GM15510 (cell line): ENCODE data around the gene DIPK1B.

Source experiments
- POLR2A ChIP-seq: IDR thresholded peaks from 3 replicates; pipeline ENCODE4 v1.6.1; 2011; ENCODE audit warnings: borderline replicate concordance; ENCODE audit not compliant: insufficient read length; ENCODE audit errors: extremely low read depth

Gene DIPK1B

DNA sequence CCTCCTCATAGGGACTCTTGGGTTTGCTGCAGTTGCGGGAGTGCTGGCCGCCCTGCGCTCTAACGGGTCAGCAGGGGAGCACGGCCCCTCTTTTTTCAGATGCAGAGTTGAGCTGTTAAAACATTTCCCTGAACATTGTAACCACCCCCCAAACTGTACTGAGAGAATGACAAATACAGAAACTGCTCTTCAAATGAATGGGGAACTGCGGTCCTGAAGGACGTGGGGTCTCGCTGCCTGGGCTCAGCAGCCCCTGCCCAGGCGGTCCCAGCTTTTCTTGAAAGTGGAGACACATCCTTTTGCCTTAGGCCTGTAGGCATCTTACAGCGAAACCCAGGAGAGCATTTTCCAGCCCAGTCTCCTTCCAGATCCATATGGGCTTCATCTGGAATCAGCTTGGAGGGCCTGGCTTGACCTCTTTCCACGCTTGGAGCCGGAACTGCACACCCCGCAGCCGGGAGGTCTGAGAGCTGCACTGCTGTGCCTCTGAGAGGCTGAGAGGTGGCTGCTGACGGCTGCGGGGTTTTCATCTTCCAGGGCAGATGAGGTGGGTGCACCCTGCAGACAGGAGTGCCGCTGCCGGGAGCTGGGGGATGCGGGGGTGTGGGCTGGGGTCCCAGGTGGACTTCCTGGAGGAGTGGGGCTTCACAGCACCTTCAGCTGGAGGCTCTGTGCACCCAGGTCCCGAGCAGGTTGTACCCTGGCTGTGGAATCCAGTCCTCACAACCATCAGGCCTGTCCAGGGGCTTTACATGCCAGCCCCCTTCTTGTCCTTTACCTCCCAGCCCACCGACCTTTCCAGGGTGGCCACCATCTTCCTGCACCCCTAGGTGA, 23.9 kb upstream of the DIPK1B start:
- TF ChIP-seq POLR2A: no peak

DNA sequence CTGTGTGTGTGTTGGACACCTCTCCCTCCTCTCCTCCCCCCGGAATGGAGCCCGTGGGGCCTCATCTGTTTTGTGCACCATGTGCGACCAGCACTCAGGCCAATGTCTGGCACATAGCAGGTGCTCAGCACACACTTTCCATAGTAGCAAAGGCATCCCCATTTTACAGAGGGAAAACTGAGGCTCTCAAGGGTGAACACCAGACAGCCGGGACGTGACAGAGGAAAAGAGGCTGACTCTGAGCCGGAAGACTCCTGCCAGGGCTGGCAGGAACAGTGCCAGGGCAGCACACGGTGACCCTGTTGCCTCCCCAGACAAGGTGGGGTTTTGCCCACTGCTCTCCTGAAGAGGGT, 23.3 kb upstream of the DIPK1B start:
- TF ChIP-seq POLR2A: no peak

- no peak for TF ChIP-seq POLR2A
Observed at GRCh38 chr9:136690104-136690805, 22.1 kb upstream of the DIPK1B start.

- no peak for TF ChIP-seq POLR2A
Observed at GRCh38 chr9:136690806-136691261, 21.5 kb upstream of the DIPK1B start.

DNA sequence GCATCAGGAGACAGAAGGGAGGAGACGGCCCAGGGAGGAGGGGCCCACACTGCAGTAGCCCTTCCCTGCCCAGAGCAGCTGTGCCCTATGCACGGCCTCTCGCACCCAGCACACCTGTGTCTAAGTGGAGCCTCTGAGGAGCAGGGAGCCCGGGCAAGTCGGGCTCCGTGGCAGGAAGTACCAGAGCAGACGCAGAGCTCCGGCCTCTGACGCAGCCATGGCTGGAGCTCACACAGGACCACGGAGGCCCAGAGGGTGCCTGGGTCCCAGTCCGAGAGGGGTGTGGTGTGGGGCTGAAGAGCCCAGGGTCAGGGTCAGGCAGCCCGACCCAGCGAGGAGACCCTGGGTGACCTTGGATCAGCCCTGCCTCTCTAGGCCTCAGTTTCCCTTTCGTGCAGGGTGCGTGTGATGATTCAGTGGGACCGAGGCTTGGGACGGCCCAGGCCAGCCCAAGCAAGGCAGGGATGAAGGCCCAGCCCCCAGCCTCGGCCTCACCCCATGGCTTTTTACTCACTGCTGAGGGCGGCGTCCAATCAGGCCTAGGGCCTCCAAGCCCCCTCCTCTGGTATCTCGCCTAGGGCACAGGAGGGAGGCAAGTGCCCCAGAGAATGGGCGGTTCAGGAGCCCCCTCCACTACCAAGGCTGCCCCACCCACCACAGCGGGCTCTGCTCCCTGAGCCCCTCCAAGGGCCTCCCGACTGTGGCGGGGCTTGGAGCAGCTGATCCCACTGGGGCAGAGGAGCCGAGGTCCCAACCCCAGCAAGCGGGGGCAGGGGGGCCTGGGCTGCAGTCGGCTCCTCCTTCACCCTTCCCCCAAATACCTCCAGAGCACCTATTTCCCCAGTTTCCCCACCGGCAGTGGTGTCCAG, 20.8 kb upstream of the DIPK1B start:
- no peak for TF ChIP-seq POLR2A

DNA sequence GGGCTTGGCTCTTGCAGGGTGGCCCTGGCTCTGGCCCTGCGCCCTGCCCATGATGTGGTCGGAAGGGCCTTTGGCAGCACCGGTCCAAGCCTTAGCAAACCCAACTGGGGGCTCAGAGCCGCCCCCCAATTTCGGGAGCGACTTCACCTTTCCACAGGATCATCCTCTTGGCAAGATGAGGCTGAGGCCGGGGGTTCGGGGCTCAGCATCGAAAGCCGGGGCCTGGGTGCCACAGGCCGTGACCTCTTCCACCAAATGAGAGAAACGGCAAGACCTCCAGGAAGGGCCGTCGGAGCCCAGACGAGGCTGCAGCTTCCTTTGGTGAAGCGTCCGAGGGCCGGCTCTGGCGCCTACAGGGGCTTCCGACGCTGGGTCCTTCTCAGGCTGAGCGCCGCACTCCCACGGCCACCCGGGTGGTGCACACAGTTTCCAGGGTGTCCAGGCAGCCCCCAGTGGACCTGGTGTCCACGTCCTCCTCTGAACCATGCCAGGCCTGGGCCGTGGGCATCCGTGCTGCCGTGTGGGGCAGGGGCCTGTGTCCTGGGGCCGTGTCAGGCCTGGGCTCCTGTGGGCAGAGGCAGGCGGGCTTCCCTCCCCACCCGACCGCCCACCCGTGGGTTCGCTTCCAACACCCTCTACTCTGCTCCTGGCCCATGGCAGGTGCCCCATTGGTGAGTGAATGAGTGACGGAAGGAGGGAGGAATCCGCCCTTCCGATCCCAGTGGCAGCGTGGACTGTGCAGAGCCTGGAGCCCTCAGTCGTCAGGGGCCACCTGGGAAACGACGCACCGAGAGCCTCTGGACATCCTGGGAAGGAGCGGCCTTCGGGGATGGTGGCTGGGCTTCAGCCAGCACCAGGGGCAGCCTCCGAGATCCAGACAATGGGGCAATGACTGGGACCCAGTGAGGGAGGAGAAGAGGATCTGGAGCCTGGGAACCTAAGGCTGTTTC, 19.9 kb upstream of the DIPK1B start:
- no peak for TF ChIP-seq POLR2A

DNA sequence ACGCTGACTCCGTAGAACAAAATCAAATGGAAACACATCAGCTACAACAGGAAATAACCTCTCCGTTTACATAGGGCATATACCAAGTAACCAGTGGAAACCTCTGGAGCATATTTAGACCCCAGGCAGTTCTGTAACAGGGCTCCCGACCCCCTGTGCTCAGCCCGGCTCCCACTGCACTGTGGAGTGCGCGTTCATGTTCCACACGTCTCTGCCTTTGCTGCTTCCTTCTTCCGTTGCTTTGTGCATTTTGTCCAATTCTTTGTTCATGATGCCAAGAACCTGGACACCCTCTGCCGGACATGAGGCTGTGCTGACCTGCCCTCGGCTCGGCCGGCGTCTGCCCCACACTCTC, 19.3 kb upstream of the DIPK1B start:
- TF ChIP-seq POLR2A: no peak

GRCh38 chr9:136693490-136694162, 18.7 kb upstream of the DIPK1B start:
- no peak for TF ChIP-seq POLR2A

DNA sequence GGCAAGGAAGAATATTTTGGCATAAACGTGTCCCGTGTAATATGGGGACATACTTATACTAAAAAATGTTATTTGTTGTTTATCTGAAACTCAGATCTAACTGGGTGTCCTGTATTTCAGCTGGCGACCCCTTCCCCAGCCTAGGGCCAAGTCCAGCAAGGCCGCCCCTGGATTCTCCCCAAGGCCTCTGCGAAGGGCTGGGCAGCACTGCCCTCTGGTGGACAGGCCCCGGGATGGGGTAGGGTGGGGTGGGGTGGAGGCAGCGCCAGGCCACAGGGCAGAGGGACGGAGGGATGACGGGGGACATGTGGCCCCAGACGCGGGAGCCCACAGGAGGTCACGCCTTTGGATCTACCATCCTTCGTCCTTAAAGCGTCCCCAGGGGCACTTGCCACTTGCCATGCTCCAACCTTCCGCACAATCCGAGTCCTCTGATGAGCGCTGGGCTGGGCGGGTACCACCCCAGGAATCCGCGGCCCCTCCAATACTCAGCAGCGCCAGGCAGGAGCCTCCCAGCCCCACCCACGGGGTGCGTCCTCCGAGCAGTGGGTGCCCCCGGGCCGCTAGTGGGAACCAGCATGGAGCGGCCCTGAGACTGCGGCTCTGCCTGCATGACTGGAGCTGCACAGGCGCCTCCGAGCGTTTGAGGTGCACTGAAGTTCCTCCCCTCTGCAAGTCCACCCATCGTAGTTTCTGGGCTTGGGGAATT, 18.1 kb upstream of the DIPK1B start:
- no peak for TF ChIP-seq POLR2A

DNA sequence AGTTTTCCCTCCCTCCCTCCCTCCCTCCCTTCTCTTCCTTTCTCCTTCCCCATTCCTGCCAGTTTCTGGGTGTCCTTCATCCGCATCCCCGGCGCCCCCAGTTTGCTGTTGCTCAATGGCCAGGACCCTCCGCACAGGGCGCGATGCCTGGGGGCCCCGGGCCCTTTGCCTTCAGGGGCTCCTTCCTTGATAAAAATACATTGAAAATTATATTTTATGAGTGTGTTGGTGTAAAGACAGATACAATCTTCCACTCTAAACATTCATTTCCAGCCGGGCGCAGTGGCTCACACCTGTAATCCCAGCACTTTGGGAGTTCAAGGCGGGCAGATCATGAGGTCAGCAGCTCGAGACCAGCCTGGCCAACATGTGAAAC, 17.5 kb upstream of the DIPK1B start:
- no peak for TF ChIP-seq POLR2A

- TF ChIP-seq POLR2A: no peak
Observed at GRCh38 chr9:136695435-136695895, 16.9 kb upstream of the DIPK1B start.

DNA sequence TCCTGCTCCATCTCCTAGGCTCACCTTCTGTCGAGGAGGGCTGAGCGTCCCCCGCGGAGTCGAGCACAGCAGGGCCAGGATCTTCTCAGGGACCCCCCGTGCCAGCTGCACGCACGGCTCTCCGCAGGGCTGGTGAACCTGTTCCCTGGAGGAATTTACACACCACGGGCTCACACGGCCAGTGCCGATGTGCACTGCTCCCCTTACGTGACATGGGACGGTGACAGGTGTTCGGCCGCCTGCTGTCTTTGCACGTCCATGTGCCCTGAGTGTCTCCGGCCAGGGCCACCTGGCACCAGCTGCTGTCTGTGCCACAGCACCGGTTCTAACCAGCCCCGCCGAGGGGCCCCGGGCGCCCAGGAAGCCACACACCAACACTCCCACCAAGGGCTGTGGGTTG, 16.4 kb upstream of the DIPK1B start:
- no peak for TF ChIP-seq POLR2A

DNA sequence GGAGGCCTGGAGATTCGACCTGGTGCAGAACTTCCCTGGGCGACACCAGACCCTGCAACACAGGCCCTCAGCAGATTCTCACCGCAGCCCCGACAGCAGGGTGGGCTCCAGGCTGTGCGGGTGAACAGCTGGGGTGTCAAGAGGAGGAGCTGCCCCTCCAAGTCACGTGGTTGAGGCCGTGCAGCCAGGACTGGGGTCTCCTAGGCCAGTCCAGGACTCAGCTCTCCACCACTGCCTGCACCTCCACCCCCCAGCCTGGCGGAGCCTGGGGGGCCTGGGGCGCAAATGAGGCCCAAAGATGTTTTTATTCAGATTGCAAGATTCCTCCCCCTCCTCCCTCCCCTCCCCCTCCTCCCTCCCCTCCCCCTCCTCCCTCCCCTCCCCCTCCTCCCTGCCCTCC, 15.9 kb upstream of the DIPK1B start:
- TF ChIP-seq POLR2A: no peak
